ENCODE data around the gene SLC38A11. TPM values are rescaled to one million over a fixed set of nuclear protein-coding genes. Genes with fewer than 3 reads are reported as not detected.

SLC38A11 gene
- total RNA-seq, 1 experiment from 2014 or later = not detected

- no peaks in the 10 kb centered on the region for H3K27me3 ChIP-seq (ENCODE audit: insufficient read depth, low read length)
- H3K9ac ChIP-seq (ENCODE audit: low read length) = no peak overlapping the region
- H3K4me2 ChIP-seq (ENCODE audit: low read length) = no peak overlapping the region
- no peaks in the 10 kb centered on the region for H3K9me2 ChIP-seq (ENCODE audit: insufficient read depth)
- no TSS peak for BruUV-seq (replicated peaks)
- H3K4me3 ChIP-seq (replicated peaks in 1 of 2; ENCODE audit: low read depth in 1 of 2, low read length in 2 of 2) = no peak overlapping the region
- H3K36me3 ChIP-seq (ENCODE audit: control insufficient read depth in 1 of 2, insufficient read depth in 2 of 2, low read length in 2 of 2) = no peaks in the 10 kb centered on the region
- DNase-seq (ENCODE audit: low read depth, low spot score) (no peak), ATAC-seq (no peak)
- no peak overlapping the region for H2AFZ ChIP-seq (ENCODE audit: low read depth, low read length, poor library complexity, severe bottlenecking)
- H3K79me2 ChIP-seq (ENCODE audit: insufficient read depth, low read length) = no peaks in the 10 kb centered on the region
- H3K4me1 ChIP-seq (ENCODE audit: control insufficient read depth in 1 of 2, insufficient read depth in 2 of 2, low read length in 2 of 2) = no peaks in the 10 kb centered on the region
- no peaks in the 10 kb centered on the region for H4K20me1 ChIP-seq (ENCODE audit: insufficient read depth)
- H3K27ac ChIP-seq (ENCODE audit: low read depth, low read length) = no peak overlapping the region
- H3K9me3 ChIP-seq (ENCODE audit: control insufficient read depth in 1 of 2, insufficient read depth in 1 of 2, low read depth in 1 of 2, low read length in 2 of 2) = no peaks in the 10 kb centered on the region
- ChIA-PET CTCF (no interaction called here), POLR2A (no interaction called here), RAD21 (ENCODE audit: low non-redundant PET in 1 of 2, low total read pairs in 2 of 2, uncharacterized antibody in 2 of 2, unreplicated experiment in 2 of 2) (no interaction called here)
- intact Hi-C loops (cut with micrococcal nuclease) = no loop called here
- TF ChIP-seq JUND (IDR thresholded peaks at IDR 0.05) = no peak
- TF ChIP-seq FOSL1 (IDR thresholded peaks at IDR 0.05; ENCODE audit: low read depth) = no peak
- TF ChIP-seq YY1 (IDR thresholded peaks at IDR 0.05; ENCODE audit: extremely low read depth, insufficient replicate concordance, low read depth, low read length) = no peak
- TF ChIP-seq ELF1 (IDR thresholded peaks at IDR 0.05; ENCODE audit: borderline replicate concordance, low read depth) = no peak
- TF ChIP-seq MAX (IDR thresholded peaks at IDR 0.05) = no peak
- no peak for TF ChIP-seq POLR2A (IDR thresholded peaks at IDR 0.05; ENCODE audit: borderline replicate concordance, extremely low read depth, insufficient read depth, insufficient read length)
- TF ChIP-seq EZH2phosphoT487 (IDR thresholded peaks at IDR 0.05; ENCODE audit: borderline replicate concordance) = no peak
- no peak for TF ChIP-seq CEBPB (IDR thresholded peaks at IDR 0.05; ENCODE audit: low read depth)
- TF ChIP-seq EZH2 (IDR thresholded peaks at IDR 0.05) = no peak
- TF ChIP-seq ZNF274 (IDR thresholded peaks at IDR 0.05; ENCODE audit: low read depth, low read length) = no peak
- no peak for TF ChIP-seq RAD21 (IDR thresholded peaks at IDR 0.05; ENCODE audit: low read depth)
- TF ChIP-seq POLR2AphosphoS5 (IDR thresholded peaks at IDR 0.05; ENCODE audit: low read depth, low read length) = no peak
- TF ChIP-seq ATF3 (IDR thresholded peaks at IDR 0.05) = no peak
- no peak for TF ChIP-seq CTCF (IDR thresholded peaks at IDR 0.05 in 2 of 3, conservative IDR thresholded peaks at IDR 0.05 in 1 of 3; ENCODE audit: borderline replicate concordance in 1 of 3, insufficient read depth in 1 of 3, low read depth in 2 of 3, low read length in 2 of 3)
- no peak for TF ChIP-seq SRF (IDR thresholded peaks at IDR 0.05; ENCODE audit: low read depth)
- TF ChIP-seq TCF7L2 (IDR thresholded peaks at IDR 0.05; ENCODE audit: borderline replicate concordance, extremely low read depth, insufficient read depth, insufficient read length) = no peak
- TF ChIP-seq CBX3 (IDR thresholded peaks at IDR 0.05; ENCODE audit: low read depth) = no peak
These were observed 48.4 kb downstream of the SLC38A11 start for GRCh38 chr2:164906947-164907346.

All from HCT116 (cell line).